ENCODE measurements around the gene RTN4R.
A peak's percentile ranks its signal among the peaks of the same experiment; 100 is the strongest.

RTN4R gene

GRCh38 chr22:20213833-20214708, 54.0 kb downstream of the RTN4R start:
- DNase-seq: no peak

- no peak for DNase-seq
Observed at GRCh38 chr22:20212754-20213699, 55.1 kb downstream of the RTN4R start.

GRCh38 chr22:20211997-20212753, 55.9 kb downstream of the RTN4R start:
- DNase-seq: no peak

GRCh38 chr22:20211409-20211996, 56.6 kb downstream of the RTN4R start:
- DNase-seq: no peak

- no peak for DNase-seq
Observed at GRCh38 chr22:20210473-20211059, 57.6 kb downstream of the RTN4R start.

GRCh38 chr22:20209761-20210250, 58.3 kb downstream of the RTN4R start:
- DNase-seq: no peak

- no peak for DNase-seq
Observed at GRCh38 chr22:20208713-20209310, 59.3 kb downstream of the RTN4R start.

GRCh38 chr22:20207277-20208025, 60.7 kb downstream of the RTN4R start:
- no peak for DNase-seq

- DNase-seq: no peak
Observed at GRCh38 chr22:20206709-20207215, 61.4 kb downstream of the RTN4R start.

GRCh38 chr22:20205964-20206708, 62.0 kb downstream of the RTN4R start:
- peak; percentile 26 to 35 for DNase-seq

- no peak for DNase-seq
Observed at GRCh38 chr22:20205464-20205963, 62.6 kb downstream of the RTN4R start.

- DNase-seq: no peak
Observed at GRCh38 chr22:20204806-20205205, 63.3 kb downstream of the RTN4R start.

GRCh38 chr22:20204311-20204710, 63.8 kb downstream of the RTN4R start:
- no peak for DNase-seq

GRCh38 chr22:20203552-20204201, 64.4 kb downstream of the RTN4R start:
- no peak for DNase-seq

GRCh38 chr22:20203142-20203551, 65.0 kb downstream of the RTN4R start:
- DNase-seq: no peak

- DNase-seq: no peak
Observed at GRCh38 chr22:20201837-20202392, 66.2 kb downstream of the RTN4R start.

- no peak for DNase-seq
Observed at GRCh38 chr22:20199906-20200305, 68.2 kb downstream of the RTN4R start.

GRCh38 chr22:20199413-20199842, 68.7 kb downstream of the RTN4R start:
- DNase-seq: no peak
